ENCODE results near the gene CYP17A1. TPM values are rescaled to one million over a fixed set of nuclear protein-coding genes. Genes with fewer than 3 reads are reported as not detected.

CYP17A1 gene, protein sequence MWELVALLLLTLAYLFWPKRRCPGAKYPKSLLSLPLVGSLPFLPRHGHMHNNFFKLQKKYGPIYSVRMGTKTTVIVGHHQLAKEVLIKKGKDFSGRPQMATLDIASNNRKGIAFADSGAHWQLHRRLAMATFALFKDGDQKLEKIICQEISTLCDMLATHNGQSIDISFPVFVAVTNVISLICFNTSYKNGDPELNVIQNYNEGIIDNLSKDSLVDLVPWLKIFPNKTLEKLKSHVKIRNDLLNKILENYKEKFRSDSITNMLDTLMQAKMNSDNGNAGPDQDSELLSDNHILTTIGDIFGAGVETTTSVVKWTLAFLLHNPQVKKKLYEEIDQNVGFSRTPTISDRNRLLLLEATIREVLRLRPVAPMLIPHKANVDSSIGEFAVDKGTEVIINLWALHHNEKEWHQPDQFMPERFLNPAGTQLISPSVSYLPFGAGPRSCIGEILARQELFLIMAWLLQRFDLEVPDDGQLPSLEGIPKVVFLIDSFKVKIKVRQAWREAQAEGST
- total RNA-seq: not detected
- 0.56 TPM for total RNA-seq (2013)

- Histone ChIP-seq H3K4me1 (ENCODE audit: control insufficient read depth, insufficient read depth, low read length) (peaks cover 6% of the 10 kb centered on the region), H3K27me3 (ENCODE audit: control insufficient read depth, insufficient read depth, low read length) (peaks cover 7% of the 10 kb centered on the region), H3K4me3 (ENCODE audit: low read length) (no peak within 1 kb of the TSS), H3K27ac (ENCODE audit: low read length) (no peak within 1 kb of the TSS), H3K9me3 (ENCODE audit: control insufficient read depth, insufficient read depth, low read length) (peaks cover 9% of the 10 kb centered on the region), H3K36me3 (ENCODE audit: control insufficient read depth, insufficient read depth, low read length) (no peaks in the 10 kb centered on the region)
- intact Hi-C loops (cut with micrococcal nuclease): loop anchor here (10.0 kb wide), 1 partner anchor 648 kb away; no protein-coding TSS in a partner anchor
- H3K36me3 Mint-ChIP-seq: peaks cover 9% of the 10 kb centered on the region
- peaks cover 0 to 4% of the 10 kb centered on the region in 2 donors for H3K9me3 Mint-ChIP-seq
- DNase-seq: no peak
- WGBS (ENCODE audit: insufficient coverage): 96% methylated on average over 5 of the region's 5 CpGs
- no peak within 1 kb of the TSS for H3K27ac Mint-ChIP-seq
- ATAC-seq: no peak
- no peak within 1 kb of the TSS for H3K4me3 Mint-ChIP-seq
- peaks cover 0 to 7% of the 10 kb centered on the region in 2 donors for H3K4me1 Mint-ChIP-seq
- TF ChIP-seq, protein P1, sequence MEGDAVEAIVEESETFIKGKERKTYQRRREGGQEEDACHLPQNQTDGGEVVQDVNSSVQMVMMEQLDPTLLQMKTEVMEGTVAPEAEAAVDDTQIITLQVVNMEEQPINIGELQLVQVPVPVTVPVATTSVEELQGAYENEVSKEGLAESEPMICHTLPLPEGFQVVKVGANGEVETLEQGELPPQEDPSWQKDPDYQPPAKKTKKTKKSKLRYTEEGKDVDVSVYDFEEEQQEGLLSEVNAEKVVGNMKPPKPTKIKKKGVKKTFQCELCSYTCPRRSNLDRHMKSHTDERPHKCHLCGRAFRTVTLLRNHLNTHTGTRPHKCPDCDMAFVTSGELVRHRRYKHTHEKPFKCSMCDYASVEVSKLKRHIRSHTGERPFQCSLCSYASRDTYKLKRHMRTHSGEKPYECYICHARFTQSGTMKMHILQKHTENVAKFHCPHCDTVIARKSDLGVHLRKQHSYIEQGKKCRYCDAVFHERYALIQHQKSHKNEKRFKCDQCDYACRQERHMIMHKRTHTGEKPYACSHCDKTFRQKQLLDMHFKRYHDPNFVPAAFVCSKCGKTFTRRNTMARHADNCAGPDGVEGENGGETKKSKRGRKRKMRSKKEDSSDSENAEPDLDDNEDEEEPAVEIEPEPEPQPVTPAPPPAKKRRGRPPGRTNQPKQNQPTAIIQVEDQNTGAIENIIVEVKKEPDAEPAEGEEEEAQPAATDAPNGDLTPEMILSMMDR (IDR thresholded peaks at IDR 0.05): no peak
- peaks cover 8 to 41% of the 10 kb centered on the region in 2 donors for H3K27me3 Mint-ChIP-seq (ENCODE audit: low read depth in 2 of 2)
These were observed at the start of gene CYP17A1 for GRCh38 chr10:102837230-102837721. Gene CYP17A1, minus strand, starts transcription at chr10:102837413. Its CDS starts 52 bp downstream, at chr10:102837361.

DNA sequence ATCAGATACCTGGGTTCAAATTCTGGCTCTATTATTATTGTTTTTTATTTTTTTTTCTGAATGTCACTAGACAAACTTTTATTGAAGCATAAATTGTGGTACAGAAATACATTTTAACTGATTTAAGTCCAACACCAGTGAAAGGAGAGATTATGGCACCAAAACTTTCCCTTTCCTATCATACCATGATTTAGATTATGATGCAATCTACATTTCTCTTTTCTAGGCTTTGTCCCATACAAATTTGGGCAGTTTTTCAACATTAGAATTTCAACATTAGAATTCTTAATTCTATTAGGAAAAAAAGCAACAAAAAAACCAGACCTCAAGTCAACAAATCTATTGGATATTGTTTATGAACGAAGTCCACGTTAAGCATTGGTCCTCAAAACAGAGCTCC is 43.0 kb upstream of the CYP17A1 start:
- intact Hi-C loops (cut with micrococcal nuclease): no loop called here
- H3K27ac ChIP-seq (ENCODE audit: low read length): no peak overlapping the region
- WGBS (ENCODE audit: insufficient coverage): 100% methylated on average over 1 of the region's 2 CpGs
- H3K4me3 ChIP-seq (ENCODE audit: low read length): no peak overlapping the region
- Mint-ChIP-seq H3K4me3 (no peak overlapping the region), H3K27ac (no peak overlapping the region), H3K9me3 (no peaks in the 10 kb centered on the region), H3K4me1 (no peaks in the 10 kb centered on the region), H3K36me3 (no peaks in the 10 kb centered on the region), H3K27me3 (ENCODE audit: low read depth in 2 of 2) (no peaks in the 10 kb centered on the region)
- no peak for DNase-seq
- no peaks in the 10 kb centered on the region for H3K9me3 ChIP-seq (ENCODE audit: control insufficient read depth, insufficient read depth, low read length)
- no peaks in the 10 kb centered on the region for H3K27me3 ChIP-seq (ENCODE audit: control insufficient read depth, insufficient read depth, low read length)
- ATAC-seq: no peak
- no peaks in the 10 kb centered on the region for H3K4me1 ChIP-seq (ENCODE audit: control insufficient read depth, insufficient read depth, low read length)
- H3K36me3 ChIP-seq (ENCODE audit: control insufficient read depth, insufficient read depth, low read length): no peaks in the 10 kb centered on the region
- TF ChIP-seq, protein P1 (IDR thresholded peaks at IDR 0.05): no peak

- Mint-ChIP-seq H3K4me3 (no peak overlapping the region), H3K9me3 (no peaks in the 10 kb centered on the region), H3K27ac (no peak overlapping the region), H3K27me3 (ENCODE audit: low read depth in 2 of 2) (peaks cover 0 to 8% of the 10 kb centered on the region in 2 donors), H3K36me3 (no peaks in the 10 kb centered on the region), H3K4me1 (no peaks in the 10 kb centered on the region)
- TF ChIP-seq, protein P1 (IDR thresholded peaks at IDR 0.05): no peak
- Histone ChIP-seq H3K27ac (ENCODE audit: low read length) (no peak overlapping the region), H3K36me3 (ENCODE audit: control insufficient read depth, insufficient read depth, low read length) (no peaks in the 10 kb centered on the region), H3K4me3 (ENCODE audit: low read length) (no peak overlapping the region), H3K9me3 (ENCODE audit: control insufficient read depth, insufficient read depth, low read length) (no peaks in the 10 kb centered on the region), H3K27me3 (ENCODE audit: control insufficient read depth, insufficient read depth, low read length) (no peaks in the 10 kb centered on the region), H3K4me1 (ENCODE audit: control insufficient read depth, insufficient read depth, low read length) (no peaks in the 10 kb centered on the region)
- 90% methylated on average over 3 of the region's 4 CpGs for WGBS (ENCODE audit: insufficient coverage)
- ATAC-seq (no peak), DNase-seq (no peak)
- intact Hi-C loops (cut with micrococcal nuclease): no loop called here
These were observed 41.4 kb upstream of the CYP17A1 start for GRCh38 chr10:102878629-102879028.
